HEK293T (cell line): ENCODE data around the gene HSPB6.

Experiments
- CTCF ChIA-PET: fragments of 350-600 bp; formaldehyde crosslinking; extraction: SDS; loops from one replicate; lab custom pipeline; 2021; ENCODE audit warnings: antibody characterized with exemption, inconsistent platforms; lab: Yijun Ruan, JAX
- POLR2A ChIA-PET: fragments of 350-600 bp; formaldehyde crosslinking; extraction: SDS; loops from one replicate; lab custom pipeline; 2020; ENCODE audit warnings: antibody characterized with exemption, inconsistent platforms; lab: Yijun Ruan, JAX
- DNase-seq: peaks from one replicate; pipeline ENCODE4 v3.0.0; 2012; ENCODE audit warnings: mixed read lengths; ENCODE audit errors: extremely low spot score
- ARNT ChIP-seq: fragments of 450-650 bp; IDR thresholded peaks from 2 replicates; pipeline ENCODE4 v1.6.1; 2017; ENCODE audit warnings: mild to moderate bottlenecking
- BHLHE40 ChIP-seq: fragments of 450-650 bp; IDR thresholded peaks from 2 replicates; pipeline ENCODE4 v1.6.1; 2016; ENCODE audit warnings: mild to moderate bottlenecking, moderate library complexity, borderline replicate concordance
- CTBP1 ChIP-seq: fragments of 450-650 bp; IDR thresholded peaks from 2 replicates; pipeline ENCODE4 v1.6.1; 2016; ENCODE audit warnings: borderline replicate concordance
- ELF4 ChIP-seq: fragments of 450-650 bp; IDR thresholded peaks from 2 replicates; pipeline ENCODE4 v1.6.1; 2017; ENCODE audit warnings: antibody characterized with exemption
- FOXA1 ChIP-seq: fragments of 450-650 bp; IDR thresholded peaks from 2 replicates; pipeline ENCODE4 v1.6.1; 2016; ENCODE audit warnings: mild to moderate bottlenecking
- FOXK2 ChIP-seq: fragments of 450-650 bp; IDR thresholded peaks from 2 replicates; pipeline ENCODE4 v1.6.1; 2016; ENCODE audit warnings: mild to moderate bottlenecking
- FOXM1 ChIP-seq: fragments of 450-650 bp; IDR thresholded peaks from 2 replicates; pipeline ENCODE4 v1.6.1; 2017; ENCODE audit warnings: mild to moderate bottlenecking, borderline replicate concordance
- HDGF ChIP-seq: fragments of 450-650 bp; IDR thresholded peaks from 2 replicates; pipeline ENCODE4 v1.6.1; 2017; ENCODE audit warnings: antibody characterized with exemption, borderline replicate concordance
- L3MBTL2 ChIP-seq: fragments of 450-650 bp; conservative IDR thresholded peaks from 2 replicates; pipeline ENCODE4 v1.6.1; 2016; ENCODE audit warnings: mild to moderate bottlenecking
- LEF1 ChIP-seq: fragments of 450-650 bp; IDR thresholded peaks from 2 replicates; pipeline ENCODE4 v1.6.1; 2017; ENCODE audit warnings: mild to moderate bottlenecking, borderline replicate concordance
- NFRKB ChIP-seq: fragments of 450-650 bp; IDR thresholded peaks from 2 replicates; pipeline ENCODE4 v1.6.1; 2016; ENCODE audit warnings: mild to moderate bottlenecking, moderate library complexity
- PKNOX1 ChIP-seq: fragments of 450-650 bp; IDR thresholded peaks from 2 replicates; pipeline ENCODE4 v1.6.1; 2016
- SP1 ChIP-seq: fragments of 450-650 bp; IDR thresholded peaks from 2 replicates; pipeline ENCODE4 v1.6.1; 2017
- SUZ12 ChIP-seq: fragments of 450-650 bp; IDR thresholded peaks from 2 replicates; pipeline ENCODE4 v1.6.1; 2016; ENCODE audit warnings: mild to moderate bottlenecking
- TARDBP ChIP-seq: fragments of 450-650 bp; IDR thresholded peaks from 2 replicates; pipeline ENCODE4 v1.6.1; 2016
- ZNF384 ChIP-seq: fragments of 450-650 bp; IDR thresholded peaks from 2 replicates; pipeline ENCODE4 v1.6.1; 2016

Gene HSPB6

GRCh38 chr19:35741203-35741515 is 15.7 kb downstream of the HSPB6 start:
- TF ChIP-seq BHLHE40 (no peak), SUZ12 (no peak), HDGF (no peak), ZNF384 (no peak), ELF4 (no peak), TARDBP (no peak), FOXK2 (no peak), L3MBTL2 (no peak), ARNT (no peak), SP1 (no peak), FOXM1 (no peak)
- DNase-seq, result no peak
- ChIA-PET CTCF (interaction anchor here (1.1 kb wide), 1 partner anchor 16 kb away, joined by 3 read pairs; no protein-coding TSS in a partner anchor), POLR2A (interaction anchor here (1.0 to 1.3 kb wide), 11 partner anchors 10 to 159 kb away, joined by 3 to 10 read pairs (median 6); partner anchors contain the start of genes HSPB6 and NFKBID)

- DNase-seq, result peak; percentile 97
- TF ChIP-seq HDGF (0 out of 2 replicates have a peak, but pooled peaks have one; percentile 33), ELF4 (no peak), FOXK2 (no peak), L3MBTL2 (no peak; the same call in 1 of the 2 replicates), SUZ12 (no peak), PKNOX1 (peak; percentile 72), CTBP1 (no peak), FOXA1 (no peak), SP1 (no peak), NFRKB (no peak)
- CTCF ChIA-PET, result interaction anchor here (0.7 to 1.1 kb wide), 2 partner anchors 17 to 190 kb away, joined by 3 read pairs; no protein-coding TSS in a partner anchor
- POLR2A ChIA-PET, result interaction anchor here (0.6 to 1.3 kb wide), 15 partner anchors 10 to 160 kb away, joined by 3 to 10 read pairs (median 4); partner anchors contain the start of genes COX6B1, HSPB6 and NFKBID
Measured at GRCh38 chr19:35740423-35741202, 16.2 kb downstream of the HSPB6 start.

- ChIA-PET POLR2A (interaction anchor here (0.6 to 1.3 kb wide), 15 partner anchors 9 to 160 kb away, joined by 3 to 10 read pairs (median 4); partner anchors contain the start of genes COX6B1, HSPB6 and NFKBID), CTCF (interaction anchor here (0.7 to 1.1 kb wide), 2 partner anchors 17 to 191 kb away, joined by 3 read pairs; no protein-coding TSS in a partner anchor)
- DNase-seq, result no peak
- TF ChIP-seq BHLHE40 (no peak), NFRKB (no peak)
Measured at GRCh38 chr19:35740108-35740422, 16.8 kb downstream of the HSPB6 start.

- ChIA-PET CTCF (no interaction called here), POLR2A (interaction anchor here (1.2 to 1.3 kb wide), 2 partner anchors 18 to 140 kb away, joined by 4 to 10 read pairs; no protein-coding TSS in a partner anchor)
- no peak for DNase-seq
- no peak for TF ChIP-seq ARNT
- TF ChIP-seq HDGF, result no peak
- TF ChIP-seq LEF1, result no peak
- no peak for TF ChIP-seq TARDBP
- no peak for TF ChIP-seq SP1
Measured at GRCh38 chr19:35739275-35740107, 17.3 kb downstream of the HSPB6 start.

GRCh38 chr19:35738887-35739229 is 18.0 kb downstream of the HSPB6 start:
- ChIA-PET CTCF (no interaction called here), POLR2A (no interaction called here)
- DNase-seq, result no peak
- TF ChIP-seq ZNF384 (no peak), PKNOX1 (no peak), SP1 (no peak), SUZ12 (no peak)

- TF ChIP-seq ELF4 (no peak), ARNT (no peak), LEF1 (no peak), HDGF (no peak), ZNF384 (no peak), PKNOX1 (no peak), CTBP1 (no peak), L3MBTL2 (no peak), FOXA1 (no peak), SP1 (no peak), BHLHE40 (no peak), NFRKB (no peak), FOXM1 (no peak), FOXK2 (no peak), TARDBP (no peak)
- ChIA-PET CTCF (no interaction called here), POLR2A (interaction anchor here (1.9 kb wide), 1 partner anchor 10 kb away, joined by 10 read pairs; the partner anchor contains the start of gene LIN37)
- no peak for DNase-seq
Measured at GRCh38 chr19:35738021-35738886, 18.6 kb downstream of the HSPB6 start.
